ENCODE results near the gene PTBP3. TPM values are rescaled to one million over a fixed set of nuclear protein-coding genes. Genes with fewer than 3 reads are reported as not detected.

PTBP3 gene
- total RNA-seq, 1 donor from 2014 or later = 108 TPM

DNA sequence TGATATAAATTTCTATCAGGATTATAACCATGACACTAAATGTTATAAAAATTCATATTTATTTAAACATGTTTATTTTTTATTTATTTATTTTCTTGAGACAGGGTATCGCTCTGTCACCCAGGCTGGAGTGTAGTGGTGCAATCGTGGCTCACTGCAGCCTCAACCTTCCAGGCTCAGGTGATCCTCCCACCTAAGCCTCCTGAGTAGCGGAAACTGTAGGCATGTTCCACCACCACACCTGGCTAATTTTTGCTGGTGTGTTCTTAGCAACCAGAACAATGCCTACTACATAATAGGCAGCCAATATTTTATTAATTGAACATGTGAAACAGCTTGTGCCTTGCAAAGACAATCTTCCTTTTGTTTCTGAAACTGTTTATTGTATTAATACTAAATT, 6.5 kb upstream of the PTBP3 start:
- FAIRE-seq = no peak
- no peak overlapping the region for H3K4me2 ChIP-seq (ENCODE audit: low read length)
- no peaks in the 10 kb centered on the region for H3K9me3 ChIP-seq (ENCODE audit: insufficient read depth, low read depth, low read length)
- H3K4me1 Mint-ChIP-seq (ENCODE audit: low read depth, unreplicated experiment) = peaks cover 18% of the 10 kb centered on the region
- H2AFZ ChIP-seq (ENCODE audit: low read depth, low read length) = no peak overlapping the region
- no peak overlapping the region for H3K27ac Mint-ChIP-seq (ENCODE audit: unreplicated experiment)
- no peak for DNase-seq (ENCODE audit: low read depth)
- no peak overlapping the region for H3K9ac ChIP-seq (ENCODE audit: low read length)
- no peaks in the 10 kb centered on the region for H3K36me3 ChIP-seq (ENCODE audit: insufficient read depth, low read length)
- no peaks in the 10 kb centered on the region for H3K36me3 Mint-ChIP-seq (ENCODE audit: low read depth, unreplicated experiment)
- no peaks in the 10 kb centered on the region for H3K9me3 Mint-ChIP-seq (ENCODE audit: unreplicated experiment)
- H3K27me3 Mint-ChIP-seq (ENCODE audit: low read depth, unreplicated experiment) = no peaks in the 10 kb centered on the region
- TF ChIP-seq, protein P1, sequence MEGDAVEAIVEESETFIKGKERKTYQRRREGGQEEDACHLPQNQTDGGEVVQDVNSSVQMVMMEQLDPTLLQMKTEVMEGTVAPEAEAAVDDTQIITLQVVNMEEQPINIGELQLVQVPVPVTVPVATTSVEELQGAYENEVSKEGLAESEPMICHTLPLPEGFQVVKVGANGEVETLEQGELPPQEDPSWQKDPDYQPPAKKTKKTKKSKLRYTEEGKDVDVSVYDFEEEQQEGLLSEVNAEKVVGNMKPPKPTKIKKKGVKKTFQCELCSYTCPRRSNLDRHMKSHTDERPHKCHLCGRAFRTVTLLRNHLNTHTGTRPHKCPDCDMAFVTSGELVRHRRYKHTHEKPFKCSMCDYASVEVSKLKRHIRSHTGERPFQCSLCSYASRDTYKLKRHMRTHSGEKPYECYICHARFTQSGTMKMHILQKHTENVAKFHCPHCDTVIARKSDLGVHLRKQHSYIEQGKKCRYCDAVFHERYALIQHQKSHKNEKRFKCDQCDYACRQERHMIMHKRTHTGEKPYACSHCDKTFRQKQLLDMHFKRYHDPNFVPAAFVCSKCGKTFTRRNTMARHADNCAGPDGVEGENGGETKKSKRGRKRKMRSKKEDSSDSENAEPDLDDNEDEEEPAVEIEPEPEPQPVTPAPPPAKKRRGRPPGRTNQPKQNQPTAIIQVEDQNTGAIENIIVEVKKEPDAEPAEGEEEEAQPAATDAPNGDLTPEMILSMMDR (IDR thresholded peaks at IDR 0.05; ENCODE audit: insufficient read depth, low read depth, low read length) = no peak
- no peaks in the 10 kb centered on the region for H3K27me3 ChIP-seq (ENCODE audit: insufficient read depth, low read length)
- H3K79me2 ChIP-seq (ENCODE audit: insufficient read depth, low read length) = no peaks in the 10 kb centered on the region
- peaks cover 7% of the 10 kb centered on the region for H3K4me1 ChIP-seq (ENCODE audit: insufficient read depth, low read length)
- H3K4me3 Mint-ChIP-seq (ENCODE audit: unreplicated experiment) = no peak overlapping the region
- H3K27ac ChIP-seq (ENCODE audit: low read depth, low read length) = no peak overlapping the region
- H3K4me3 ChIP-seq (ENCODE audit: insufficient read depth, low read depth, low read length) = no peak overlapping the region
- H4K20me1 ChIP-seq (ENCODE audit: insufficient read depth, low read length) = no peaks in the 10 kb centered on the region

DNA sequence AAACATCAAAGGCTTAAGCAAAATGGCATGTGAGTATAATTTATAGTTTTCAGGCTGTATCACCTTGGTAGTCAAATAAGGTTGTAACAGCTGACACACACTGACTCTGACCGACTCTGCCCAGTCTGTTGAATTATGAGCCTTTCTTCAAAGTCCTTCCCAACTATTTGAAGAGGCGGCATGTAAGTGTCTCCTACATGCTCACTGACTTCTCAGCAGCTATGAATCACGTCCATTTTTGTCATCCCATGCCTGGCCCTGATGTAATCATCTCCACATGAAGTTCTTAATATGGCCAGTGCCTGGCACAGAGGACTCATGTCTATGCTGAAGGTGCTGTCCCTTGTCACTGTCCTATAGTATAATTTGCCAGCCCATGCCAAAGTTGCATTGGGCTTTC, 5.1 kb upstream of the PTBP3 start:
- no peaks in the 10 kb centered on the region for H3K36me3 Mint-ChIP-seq (ENCODE audit: low read depth, unreplicated experiment)
- no peaks in the 10 kb centered on the region for H4K20me1 ChIP-seq (ENCODE audit: insufficient read depth, low read length)
- H3K4me3 Mint-ChIP-seq (ENCODE audit: unreplicated experiment) = no peak overlapping the region
- H3K4me3 ChIP-seq (ENCODE audit: insufficient read depth, low read depth, low read length) = no peak overlapping the region
- no peak overlapping the region for H2AFZ ChIP-seq (ENCODE audit: low read depth, low read length)
- H3K4me1 ChIP-seq (ENCODE audit: insufficient read depth, low read length) = peaks cover 7% of the 10 kb centered on the region
- FAIRE-seq = no peak
- no peak overlapping the region for H3K27ac ChIP-seq (ENCODE audit: low read depth, low read length)
- no peaks in the 10 kb centered on the region for H3K27me3 ChIP-seq (ENCODE audit: insufficient read depth, low read length)
- no peaks in the 10 kb centered on the region for H3K36me3 ChIP-seq (ENCODE audit: insufficient read depth, low read length)
- H3K4me2 ChIP-seq (ENCODE audit: low read length) = no peak overlapping the region
- no peak overlapping the region for H3K9ac ChIP-seq (ENCODE audit: low read length)
- H3K9me3 ChIP-seq (ENCODE audit: insufficient read depth, low read depth, low read length) = no peaks in the 10 kb centered on the region
- peak overlapping the region; percentile 31 for H3K27ac Mint-ChIP-seq (ENCODE audit: unreplicated experiment)
- H3K9me3 Mint-ChIP-seq (ENCODE audit: unreplicated experiment) = no peaks in the 10 kb centered on the region
- no peak for TF ChIP-seq EZH2 (IDR thresholded peaks at IDR 0.05; ENCODE audit: insufficient read depth, low read length)
- TF ChIP-seq, protein P1 (IDR thresholded peaks at IDR 0.05; ENCODE audit: insufficient read depth, low read depth, low read length) = no peak
- DNase-seq (ENCODE audit: low read depth) = peak; percentile 67
- H3K79me2 ChIP-seq (ENCODE audit: insufficient read depth, low read length) = no peaks in the 10 kb centered on the region
- H3K27me3 Mint-ChIP-seq (ENCODE audit: low read depth, unreplicated experiment) = no peaks in the 10 kb centered on the region
- peaks cover 18% of the 10 kb centered on the region for H3K4me1 Mint-ChIP-seq (ENCODE audit: low read depth, unreplicated experiment)

DNA sequence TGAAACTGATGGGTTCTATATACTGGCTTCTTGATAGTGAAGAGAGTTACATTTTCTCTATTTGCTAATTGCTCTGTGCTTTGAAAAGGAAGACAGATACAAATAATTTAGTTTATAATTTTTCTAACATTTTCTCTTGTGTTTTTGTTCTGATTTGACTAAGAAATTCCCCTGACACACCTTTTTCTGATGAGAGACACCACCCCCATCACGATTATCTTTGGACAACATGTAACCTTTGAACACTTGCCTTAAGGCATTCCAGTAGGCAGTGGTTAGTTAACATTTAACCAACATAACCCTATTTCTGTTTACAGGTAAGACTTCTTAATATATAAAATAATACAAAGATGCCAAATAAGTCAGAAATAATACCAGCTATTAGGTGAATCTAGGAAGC, 4.1 kb upstream of the PTBP3 start:
- H3K36me3 Mint-ChIP-seq (ENCODE audit: low read depth, unreplicated experiment) = no peaks in the 10 kb centered on the region
- Histone ChIP-seq H3K9ac (ENCODE audit: low read length) (no peak overlapping the region), H3K27ac (ENCODE audit: low read depth, low read length) (no peak overlapping the region), H3K4me1 (ENCODE audit: insufficient read depth, low read length) (peaks cover 7% of the 10 kb centered on the region), H3K79me2 (ENCODE audit: insufficient read depth, low read length) (peaks cover 3% of the 10 kb centered on the region), H4K20me1 (ENCODE audit: insufficient read depth, low read length) (no peaks in the 10 kb centered on the region), H2AFZ (ENCODE audit: low read depth, low read length) (no peak overlapping the region), H3K9me3 (ENCODE audit: insufficient read depth, low read depth, low read length) (no peaks in the 10 kb centered on the region), H3K27me3 (ENCODE audit: insufficient read depth, low read length) (no peaks in the 10 kb centered on the region), H3K4me3 (ENCODE audit: insufficient read depth, low read depth, low read length) (no peak overlapping the region), H3K36me3 (ENCODE audit: insufficient read depth, low read length) (no peaks in the 10 kb centered on the region), H3K4me2 (ENCODE audit: low read length) (no peak overlapping the region)
- no peaks in the 10 kb centered on the region for H3K27me3 Mint-ChIP-seq (ENCODE audit: low read depth, unreplicated experiment)
- FAIRE-seq = no peak
- H3K27ac Mint-ChIP-seq (ENCODE audit: unreplicated experiment) = no peak overlapping the region
- no peak for DNase-seq (ENCODE audit: low read depth)
- no peak overlapping the region for H3K4me3 Mint-ChIP-seq (ENCODE audit: unreplicated experiment)
- no peaks in the 10 kb centered on the region for H3K9me3 Mint-ChIP-seq (ENCODE audit: unreplicated experiment)
- peaks cover 18% of the 10 kb centered on the region for H3K4me1 Mint-ChIP-seq (ENCODE audit: low read depth, unreplicated experiment)
- no peak for TF ChIP-seq EZH2 (IDR thresholded peaks at IDR 0.05; ENCODE audit: insufficient read depth, low read length)
- TF ChIP-seq, protein P1 (IDR thresholded peaks at IDR 0.05; ENCODE audit: insufficient read depth, low read depth, low read length) = no peak

Data from astrocyte (in vitro differentiated cells and primary cell).